GM12892 (cell line): Measurements from ENCODE around the gene ING1.
A peak's percentile ranks its signal among the peaks of the same experiment; 100 is the strongest.
"Not testable (repeated sequence)": the region's sequence is repeated elsewhere in the genome, so short reads cannot be mapped to it uniquely, and the experiment has no call there.

Source experiments
- DNase-seq: peaks from one replicate; pipeline ENCODE4 v3.0.0; 2011; ENCODE audit not compliant: insufficient read length
- FAIRE-seq: peaks from 2 replicates; lab custom pipeline; 2011; peaks lifted over from hg19 to GRCh38; lab: Jason Lieb, UNC
- POLR2A ChIP-seq: IDR thresholded peaks from 2 replicates; pipeline ENCODE4 v1.6.1; 2011; ENCODE audit warnings: low read depth, low read length, control low read depth
- POLR2AphosphoS5 ChIP-seq: IDR thresholded peaks from 2 replicates; pipeline ENCODE4 v1.6.1; 2011; ENCODE audit warnings: low read depth, low read length, control low read depth
- TAF1 ChIP-seq: IDR thresholded peaks from 2 replicates; pipeline ENCODE4 v1.6.1; 2011; ENCODE audit warnings: low read depth, mild to moderate bottlenecking, control low read depth, low read length, borderline replicate concordance

Gene ING1

DNA sequence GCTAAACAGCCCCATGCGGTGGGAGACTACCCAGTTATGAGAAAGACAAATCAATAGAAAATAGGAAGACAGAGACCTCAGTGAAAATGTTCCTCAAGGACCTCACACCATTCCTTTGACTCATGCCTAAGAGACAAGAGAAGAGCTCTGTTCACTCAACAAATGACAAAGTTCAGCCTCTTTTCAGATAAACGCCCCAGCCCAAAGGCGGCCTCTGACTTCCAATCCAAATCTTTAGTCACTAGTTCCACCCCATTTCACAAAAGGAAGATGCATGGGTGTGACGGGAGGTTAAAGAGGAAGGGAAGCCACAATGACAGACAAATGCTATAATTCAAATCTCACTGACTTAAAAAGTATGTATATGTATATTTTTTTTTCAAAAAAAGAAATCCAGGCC is 15.7 kb upstream of the ING1 start:
- DNase-seq: no peak
- no peak for FAIRE-seq
- TF ChIP-seq POLR2AphosphoS5 (no peak), TAF1 (no peak), POLR2A (no peak)

DNA sequence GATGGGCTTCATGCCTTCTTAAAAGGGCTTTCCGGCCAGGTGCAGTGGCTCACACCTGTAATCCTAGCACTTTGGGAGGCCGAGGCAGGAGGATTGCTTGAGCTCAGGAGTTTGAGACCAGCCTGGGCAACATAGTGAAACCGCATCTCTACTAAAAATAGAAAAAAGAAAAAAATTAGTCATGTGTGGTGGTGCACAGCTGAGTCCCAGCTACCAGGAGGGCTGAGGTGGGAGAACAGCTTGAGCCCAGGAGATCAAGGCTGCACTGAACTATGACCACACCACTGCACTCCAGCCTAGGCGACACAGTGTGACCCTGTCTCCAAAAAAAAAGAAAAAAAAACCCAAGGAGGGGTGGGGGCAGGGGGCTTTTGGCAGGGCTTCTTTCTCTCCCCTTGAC is 14.8 kb upstream of the ING1 start:
- DNase-seq (no peak), FAIRE-seq (no peak)
- TF ChIP-seq POLR2AphosphoS5 (no peak), TAF1 (no peak), POLR2A (no peak)

DNA sequence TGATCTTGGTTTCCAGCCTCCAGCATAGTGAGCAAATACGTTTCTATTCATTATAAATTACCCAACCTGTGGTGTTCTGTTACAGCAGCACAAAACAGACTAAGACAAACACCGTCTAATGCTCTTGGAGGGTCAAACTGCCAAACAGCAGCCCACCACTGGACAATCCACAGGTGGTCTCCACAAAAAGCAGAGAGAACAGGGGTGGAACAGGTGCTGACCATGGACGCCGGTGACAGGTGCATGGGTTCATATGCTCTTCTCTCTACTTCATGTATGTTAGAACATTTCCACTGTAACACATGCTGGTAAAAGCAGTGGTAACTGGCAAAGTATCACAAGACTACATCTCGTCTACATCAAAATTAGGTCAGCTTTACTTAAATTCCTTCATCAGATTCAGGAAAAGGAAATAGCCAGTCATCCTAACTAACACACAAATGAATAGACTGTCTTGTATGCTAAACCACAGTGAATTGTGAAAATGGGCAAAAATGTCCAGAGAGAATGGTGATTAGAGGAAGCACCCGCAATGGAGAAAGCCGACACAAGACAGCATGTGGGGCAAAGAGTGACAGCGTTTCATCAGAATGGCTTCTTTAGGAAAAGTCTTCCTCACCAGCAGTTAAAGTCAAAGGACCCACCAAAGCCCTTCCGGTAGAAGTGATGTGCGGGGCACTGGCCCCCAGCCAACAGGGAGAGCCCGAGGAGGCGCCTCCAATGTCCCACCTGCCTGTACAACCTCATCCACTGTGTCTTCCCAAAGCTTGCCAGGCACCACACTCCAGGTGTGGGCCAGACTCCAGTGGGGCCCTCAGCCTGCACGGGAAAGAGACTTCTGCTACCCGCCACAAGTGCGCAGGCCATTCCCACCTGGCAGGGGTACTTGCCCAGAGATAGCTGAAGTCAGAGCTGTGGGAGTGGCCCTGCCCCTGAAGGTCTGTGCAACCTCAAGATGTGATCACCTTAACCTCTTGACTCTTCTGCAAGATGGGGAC is 14.1 kb upstream of the ING1 start:
- no peak for TF ChIP-seq TAF1
- TF ChIP-seq POLR2AphosphoS5: no peak
- TF ChIP-seq POLR2A: no peak
- FAIRE-seq: no peak
- DNase-seq: no peak

- DNase-seq: no peak
- no peak for FAIRE-seq
- TF ChIP-seq POLR2A (no peak), TAF1 (no peak), POLR2AphosphoS5 (no peak)
These were observed 13.3 kb upstream of the ING1 start for GRCh38 chr13:110700186-110700585.

GRCh38 chr13:110700641-110701040 is 12.9 kb upstream of the ING1 start:
- TF ChIP-seq TAF1: no peak
- TF ChIP-seq POLR2A: no peak
- no peak for TF ChIP-seq POLR2AphosphoS5
- FAIRE-seq: no peak
- no peak for DNase-seq

DNA sequence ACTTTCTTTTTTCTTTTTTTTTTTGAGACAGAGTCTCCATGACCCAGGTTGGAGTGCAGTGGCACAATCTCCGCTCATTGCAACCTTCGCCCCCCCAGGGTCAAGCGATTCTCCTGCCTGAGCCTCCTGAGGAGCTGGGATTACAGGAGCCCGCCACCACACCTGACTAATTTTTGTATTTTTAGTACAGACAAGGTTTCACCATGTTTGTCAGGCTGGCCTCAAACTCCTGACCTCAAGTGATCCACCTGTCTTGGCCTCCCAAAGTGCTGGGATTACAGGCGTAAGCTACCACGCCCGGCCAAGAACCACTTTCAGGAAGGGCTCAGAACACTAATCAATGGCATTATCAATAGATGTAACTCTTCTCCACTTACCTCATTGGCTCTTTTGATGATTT is 12.4 kb upstream of the ING1 start:
- FAIRE-seq, DNase-seq: not testable (repeated sequence)

DNA sequence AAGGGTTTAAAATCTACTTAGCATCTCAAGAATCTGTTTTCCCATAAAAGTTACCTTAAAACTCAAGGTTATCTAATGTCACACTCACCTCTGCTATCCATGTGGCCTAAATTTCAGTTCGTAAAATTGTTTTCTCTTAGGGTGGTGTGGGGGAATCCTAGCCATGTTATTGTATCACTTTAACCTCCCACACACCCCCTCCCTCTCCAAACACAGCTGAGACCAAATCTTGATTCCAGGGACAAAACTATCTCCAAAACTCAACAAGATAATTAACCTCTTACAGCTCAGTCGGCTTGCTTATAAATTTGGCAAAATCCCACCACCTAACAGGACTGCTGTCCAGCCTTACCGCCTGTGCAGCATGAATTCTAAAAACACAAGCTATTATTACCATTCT is 11.4 kb upstream of the ING1 start:
- FAIRE-seq (no peak), DNase-seq (no peak)
- TF ChIP-seq POLR2A (no peak), TAF1 (no peak), POLR2AphosphoS5 (no peak)

- no peak for DNase-seq
- TF ChIP-seq POLR2A: no peak
- TF ChIP-seq POLR2AphosphoS5: no peak
- TF ChIP-seq TAF1: no peak
- no peak for FAIRE-seq
These were observed 10.6 kb upstream of the ING1 start for GRCh38 chr13:110702591-110703526.

DNA sequence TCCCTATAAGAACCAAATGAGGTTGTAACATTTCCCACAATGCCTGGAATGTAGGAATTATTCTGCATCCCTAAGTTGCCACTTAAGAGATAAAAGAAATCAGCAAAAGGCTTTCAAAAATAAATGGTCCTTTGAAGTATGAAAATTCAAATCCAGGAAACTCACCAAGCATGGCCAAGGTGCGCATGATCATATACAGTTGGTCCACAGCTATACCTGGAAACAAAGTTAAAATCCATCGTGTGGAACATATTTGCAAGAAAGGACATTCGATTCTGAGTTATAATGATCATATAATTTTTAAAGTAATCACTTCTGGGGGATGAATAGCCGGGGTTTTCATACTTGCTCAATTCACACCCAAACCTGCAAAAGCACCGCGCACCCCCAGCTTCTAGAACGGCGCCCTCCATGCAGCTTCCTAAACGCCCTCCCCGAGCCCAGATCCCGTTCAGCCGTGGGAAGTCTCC is 8.1 kb upstream of the ING1 start:
- TF ChIP-seq POLR2AphosphoS5: no peak
- no peak for TF ChIP-seq TAF1
- TF ChIP-seq POLR2A: no peak
- no peak for DNase-seq
- peak; percentile 46 for FAIRE-seq

DNA sequence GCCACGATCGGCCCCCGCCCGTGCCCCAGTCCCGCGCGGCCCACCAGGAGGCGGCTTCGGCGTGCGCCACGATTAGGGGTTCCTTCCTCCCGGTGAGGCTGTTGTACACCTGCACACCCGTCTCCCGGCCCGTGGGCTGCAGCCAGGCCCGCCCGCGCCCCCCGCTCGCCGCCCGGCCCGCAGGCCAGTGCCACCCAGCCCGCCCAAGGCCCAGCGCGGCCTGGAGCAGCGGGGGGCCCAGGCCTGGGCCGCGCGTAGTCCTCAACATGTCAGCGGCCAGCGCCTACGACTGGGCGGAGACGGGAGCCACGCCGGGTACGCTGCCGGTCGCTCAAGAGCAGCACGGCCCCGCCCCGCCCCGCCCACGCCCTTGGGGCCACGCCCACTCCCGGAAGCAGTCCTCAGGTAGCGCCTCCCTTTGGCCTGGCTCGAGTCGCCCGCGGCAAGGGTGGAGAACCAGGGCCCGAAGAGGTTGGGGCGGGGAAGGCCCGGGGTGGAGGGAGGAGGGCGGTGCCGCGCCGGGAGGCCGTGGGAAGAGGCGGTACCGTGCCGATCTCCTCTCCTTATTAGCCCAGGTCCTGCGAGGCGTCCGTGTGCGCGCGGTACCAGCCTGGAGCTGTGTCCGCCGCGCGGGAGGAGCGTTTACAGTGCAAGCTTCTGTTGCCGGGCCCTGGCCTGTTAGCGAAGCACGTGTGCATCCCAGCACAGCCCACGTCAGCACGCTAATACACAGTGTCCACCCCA is 7.5 kb upstream of the ING1 start, which contains the start of gene CARS2:
TSS of gene CARS2 (minus strand) at position 291 of the 744 bp plus-strand sequence. CDS start at position 268, 23 bp downstream.
- FAIRE-seq: peak; percentile 97
- DNase-seq: peak; percentile 94
- TF ChIP-seq TAF1 (0 out of 2 replicates have a peak, but pooled peaks have one; percentile 13), POLR2A (peak; percentile 83), POLR2AphosphoS5 (0 out of 2 replicates have a peak, but pooled peaks have one; percentile 54)
